ENCODE measurements around the gene BOC. TPM values are rescaled to one million over a fixed set of nuclear protein-coding genes. Genes with fewer than 3 reads are reported as not detected.

The BOC gene
- total and polyA plus RNA-seq, 8 donors = 5.2 to 51.3 (median 23.7) TPM

DNA sequence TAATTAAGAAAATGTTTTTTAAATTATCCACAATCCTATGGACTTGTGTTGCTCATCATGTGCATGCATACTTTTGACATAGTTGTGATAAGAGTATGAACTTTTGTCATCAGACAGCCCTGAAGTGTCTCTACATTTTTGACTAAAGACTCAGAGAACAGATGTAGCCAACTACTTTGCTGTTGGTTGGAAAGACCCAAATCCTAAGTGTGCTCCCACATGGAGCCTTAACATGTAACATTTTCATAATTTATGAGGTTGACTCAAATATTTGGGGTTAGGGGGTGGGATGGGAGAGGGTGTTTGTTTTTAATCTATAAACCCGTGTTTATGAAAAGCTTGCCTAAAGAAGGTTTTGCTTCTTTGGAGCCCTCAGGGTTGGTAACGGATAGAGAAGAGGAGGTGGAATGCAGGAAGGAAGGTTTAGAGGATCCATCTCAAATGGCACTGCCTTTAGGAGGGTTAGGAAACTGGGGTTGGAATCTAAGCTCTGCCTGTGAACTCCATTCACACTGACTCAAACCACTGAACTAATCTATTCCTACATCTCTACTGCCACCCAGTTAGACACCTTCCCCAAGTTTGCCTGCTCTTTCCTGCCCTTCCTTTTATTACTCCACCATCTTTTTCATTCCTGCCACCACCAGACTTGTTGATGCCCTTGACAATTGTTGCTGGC, 3.7 kb downstream of the BOC start:
- intact Hi-C loops (cut with DNase I; ENCODE audit: low total_unique reads) = no loop called here
- no peaks in the 10 kb centered on the region for H3K9me3 ChIP-seq
- DNase-seq = no peak
- H3K27ac ChIP-seq = peak overlapping the region in 3 of 5 donors; percentile 53 to 92 (median 86)
- peaks cover 0 to 22% (median 10%) of the 10 kb centered on the region in 4 donors for H3K36me3 ChIP-seq
- H3K4me3 ChIP-seq = no peak overlapping the region
- 57 to 75% (median 70%) methylated on average over 2 of the region's 2 CpGs for WGBS, 5 donors
- H3K4me1 ChIP-seq = peaks cover 0 to 86% (median 26%) of the 10 kb centered on the region in 4 donors
- H3K27me3 ChIP-seq = peaks cover 0 to 29% (median 22%) of the 10 kb centered on the region in 3 donors
- TF ChIP-seq POLR2A (IDR thresholded peaks at IDR 0.05) = no peak
- no peak for TF ChIP-seq POLR2AphosphoS5 (IDR thresholded peaks at IDR 0.05)
- TF ChIP-seq, protein P1, sequence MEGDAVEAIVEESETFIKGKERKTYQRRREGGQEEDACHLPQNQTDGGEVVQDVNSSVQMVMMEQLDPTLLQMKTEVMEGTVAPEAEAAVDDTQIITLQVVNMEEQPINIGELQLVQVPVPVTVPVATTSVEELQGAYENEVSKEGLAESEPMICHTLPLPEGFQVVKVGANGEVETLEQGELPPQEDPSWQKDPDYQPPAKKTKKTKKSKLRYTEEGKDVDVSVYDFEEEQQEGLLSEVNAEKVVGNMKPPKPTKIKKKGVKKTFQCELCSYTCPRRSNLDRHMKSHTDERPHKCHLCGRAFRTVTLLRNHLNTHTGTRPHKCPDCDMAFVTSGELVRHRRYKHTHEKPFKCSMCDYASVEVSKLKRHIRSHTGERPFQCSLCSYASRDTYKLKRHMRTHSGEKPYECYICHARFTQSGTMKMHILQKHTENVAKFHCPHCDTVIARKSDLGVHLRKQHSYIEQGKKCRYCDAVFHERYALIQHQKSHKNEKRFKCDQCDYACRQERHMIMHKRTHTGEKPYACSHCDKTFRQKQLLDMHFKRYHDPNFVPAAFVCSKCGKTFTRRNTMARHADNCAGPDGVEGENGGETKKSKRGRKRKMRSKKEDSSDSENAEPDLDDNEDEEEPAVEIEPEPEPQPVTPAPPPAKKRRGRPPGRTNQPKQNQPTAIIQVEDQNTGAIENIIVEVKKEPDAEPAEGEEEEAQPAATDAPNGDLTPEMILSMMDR (IDR thresholded peaks at IDR 0.05) = no peak
- TF ChIP-seq EP300 (IDR thresholded peaks at IDR 0.05) = no peak

DNA sequence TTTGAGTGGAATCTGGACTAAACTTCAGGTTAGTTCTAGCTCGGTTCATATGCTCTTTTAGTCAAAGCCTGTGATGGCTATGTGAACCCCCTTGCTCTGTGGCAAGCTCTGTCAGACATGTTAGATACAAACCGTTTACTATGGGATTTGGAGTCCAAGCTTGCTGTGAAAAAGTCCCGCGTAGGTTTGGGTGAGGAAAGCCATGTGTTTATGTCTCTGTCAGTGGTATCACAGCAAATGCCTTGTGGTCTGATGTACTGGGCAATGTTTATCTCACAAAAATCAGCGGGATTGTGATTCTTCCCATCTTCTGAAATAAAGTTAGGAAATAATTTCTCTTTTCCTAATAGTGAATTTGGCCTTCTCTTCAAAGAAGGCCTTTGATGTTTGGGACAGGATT, 5.0 kb downstream of the BOC start:
- no peak for DNase-seq
- Histone ChIP-seq H3K36me3 (peaks cover 0 to 22% (median 13%) of the 10 kb centered on the region in 4 donors), H3K4me3 (no peak overlapping the region), H3K9me3 (no peaks in the 10 kb centered on the region), H3K27ac (peak overlapping the region in 3 of 5 donors; percentile 47 to 92 (median 53)), H3K27me3 (peaks cover 0 to 21% (median 17%) of the 10 kb centered on the region in 3 donors), H3K4me1 (peaks cover 0 to 91% (median 20%) of the 10 kb centered on the region in 4 donors)
- TF ChIP-seq POLR2AphosphoS5 (IDR thresholded peaks at IDR 0.05) (peak in 1 of 3 donors; percentile 28), EP300 (IDR thresholded peaks at IDR 0.05) (no peak)
- 72 to 85% (median 79%) methylated on average over 5 of the region's 5 CpGs for WGBS, 5 donors
- intact Hi-C loops (cut with DNase I; ENCODE audit: low total_unique reads) = no loop called here

DNA sequence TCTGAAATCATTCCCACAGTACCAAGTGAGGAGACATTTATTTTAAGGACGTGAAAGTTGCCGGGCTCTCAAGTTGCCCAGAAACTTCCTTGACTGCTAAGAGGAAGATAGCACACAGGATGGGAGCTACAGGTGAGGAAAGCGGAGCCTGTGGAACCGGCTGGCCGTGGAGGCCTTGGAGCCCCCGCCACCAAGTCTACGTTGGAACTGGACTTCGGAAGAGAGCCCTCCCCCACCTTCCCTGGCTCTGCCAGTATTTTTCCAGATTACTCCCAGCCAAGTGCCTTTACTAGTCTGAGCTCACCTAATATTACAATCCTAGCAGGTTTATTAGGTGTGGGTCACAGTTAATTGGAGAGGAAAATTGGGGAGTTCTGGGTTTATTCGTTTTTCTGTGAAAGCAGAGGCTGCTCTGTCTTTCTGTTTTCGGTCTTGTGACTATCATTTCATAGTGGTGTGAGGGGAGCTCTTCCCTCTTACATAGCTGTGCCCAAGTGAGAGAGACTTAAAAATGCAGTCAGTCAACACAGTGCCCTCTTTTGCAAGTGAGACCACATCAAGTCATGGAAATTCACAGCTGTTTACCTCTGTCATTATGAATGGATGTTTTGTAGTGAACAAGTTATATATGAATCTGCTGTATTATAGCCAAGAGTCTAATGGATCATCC, 6.8 kb downstream of the BOC start:
- peak overlapping the region in 1 of 5 donors; percentile 17 for H3K27ac ChIP-seq
- intact Hi-C loops (cut with DNase I; ENCODE audit: low total_unique reads) = no loop called here
- 72 to 86% (median 78%) methylated on average over 10 of the region's 10 CpGs for WGBS, 5 donors
- TF ChIP-seq POLR2A (IDR thresholded peaks at IDR 0.05) = no peak
- no peak for DNase-seq
- no peaks in the 10 kb centered on the region for H3K9me3 ChIP-seq
- peaks cover 0 to 25% (median 13%) of the 10 kb centered on the region in 4 donors for H3K36me3 ChIP-seq
- no peak overlapping the region for H3K4me3 ChIP-seq
- peaks cover 0 to 3% (median under 1%) of the 10 kb centered on the region in 3 donors for H3K27me3 ChIP-seq
- peaks cover 0 to 95% (median 17%) of the 10 kb centered on the region in 4 donors for H3K4me1 ChIP-seq

DNA sequence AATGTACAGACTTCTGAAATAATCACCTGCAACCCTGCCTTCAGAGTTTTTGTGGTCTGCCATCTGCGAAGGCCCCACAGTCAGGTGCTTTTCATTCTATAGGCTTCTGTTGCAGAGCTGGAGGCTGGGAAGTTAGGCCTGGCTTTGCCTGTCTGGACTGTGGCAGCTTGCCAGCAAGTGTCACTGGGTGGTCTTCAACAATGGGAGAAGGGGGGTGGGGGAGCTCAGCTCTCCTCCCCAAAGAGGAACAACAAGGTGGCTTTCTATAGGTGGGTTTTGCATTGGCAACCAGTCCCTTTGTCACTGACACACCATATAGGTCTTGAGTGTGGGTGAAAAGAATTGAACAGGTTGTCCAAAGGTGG, 7.3 kb downstream of the BOC start:
- Histone ChIP-seq H3K4me3 (no peak overlapping the region), H3K27me3 (no peaks in the 10 kb centered on the region), H3K27ac (no peak overlapping the region), H3K9me3 (no peaks in the 10 kb centered on the region), H3K4me1 (peaks cover 0 to 95% (median 19%) of the 10 kb centered on the region in 4 donors), H3K36me3 (peaks cover 0 to 27% (median 13%) of the 10 kb centered on the region in 4 donors)
- no peak for DNase-seq
- intact Hi-C loops (cut with DNase I; ENCODE audit: low total_unique reads) = no loop called here
- TF ChIP-seq POLR2AphosphoS5 (IDR thresholded peaks at IDR 0.05) = no peak
- no peak for TF ChIP-seq EP300 (IDR thresholded peaks at IDR 0.05)
- 88 to 92% (median 90%) methylated on average over 1 of the region's 1 CpG for WGBS, 5 donors

DNA sequence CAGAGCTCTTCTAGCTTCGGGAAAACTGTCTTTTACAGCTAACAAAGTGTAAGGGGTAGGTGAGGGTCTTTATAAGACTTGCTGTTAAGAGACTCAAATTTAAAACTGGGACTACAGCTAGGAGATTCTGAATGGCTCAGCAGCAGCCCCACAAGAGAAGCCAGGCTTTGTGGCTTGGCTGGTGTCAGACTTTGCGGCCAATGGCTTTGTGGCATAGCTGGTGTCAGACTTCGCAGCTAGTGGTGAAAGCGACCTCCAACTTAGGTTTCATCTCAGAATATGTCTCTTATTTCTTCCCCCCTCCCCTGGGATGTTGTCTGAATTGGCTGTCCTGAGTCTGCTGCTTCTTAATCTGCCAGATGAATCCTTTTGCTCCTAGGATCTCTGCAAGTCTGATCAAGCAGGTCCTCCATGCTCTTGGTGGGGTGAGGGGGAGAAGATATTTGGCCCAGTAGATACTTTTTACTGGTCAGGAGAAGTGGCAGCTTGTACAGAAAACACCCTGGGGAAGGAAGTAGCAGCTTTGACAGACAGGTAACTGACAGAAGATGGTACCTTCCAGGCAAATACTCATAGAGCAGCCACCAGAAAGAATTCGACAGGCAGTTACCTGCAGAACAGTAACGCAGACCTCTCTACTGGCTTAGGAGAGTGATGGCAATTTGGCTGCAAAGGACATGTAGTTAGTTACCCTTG, 8.4 kb downstream of the BOC start:
- H3K27me3 ChIP-seq = no peaks in the 10 kb centered on the region
- intact Hi-C loops (cut with DNase I; ENCODE audit: low total_unique reads) = no loop called here
- peaks cover 0 to 91% (median 22%) of the 10 kb centered on the region in 4 donors for H3K4me1 ChIP-seq
- H3K27ac ChIP-seq = peak overlapping the region in 1 of 5 donors; percentile 61
- DNase-seq = no peak
- no peaks in the 10 kb centered on the region for H3K9me3 ChIP-seq
- TF ChIP-seq, protein P1 (IDR thresholded peaks at IDR 0.05) = no peak
- TF ChIP-seq POLR2AphosphoS5 (IDR thresholded peaks at IDR 0.05) = no peak
- no peak for TF ChIP-seq EP300 (IDR thresholded peaks at IDR 0.05)
- peaks cover 0 to 30% (median 13%) of the 10 kb centered on the region in 4 donors for H3K36me3 ChIP-seq
- no peak overlapping the region for H3K4me3 ChIP-seq
- WGBS, 5 donors = 53 to 75% (median 65%) methylated on average over 6 of the region's 6 CpGs
